HCT116 (cell line): ENCODE measurements around the gene LDLRAD4. TPM values are rescaled to one million over a fixed set of nuclear protein-coding genes. Genes with fewer than 3 reads are reported as not detected.
A peak's percentile ranks its signal among the peaks of the same experiment; 100 is the strongest.
"Not testable (repeated sequence)": the region's sequence is repeated elsewhere in the genome, so short reads cannot be mapped to it uniquely, and the experiment has no call there.

Experiments used
- ATAC-seq: fragments of 200-7000 bp; cut with Tn5 transposase; 2 replicates; pipeline ENCODE4 v1.9.1; 2020; ENCODE audit warnings: mild to moderate bottlenecking, moderate library complexity
- BruUV-seq: library from RNA; stranded (reverse); fragments of 400-500 nt; replicated peaks from 2 replicates; lab custom pipeline; 2021; lab: Mats Ljungman, UMichigan
- CTCF ChIA-PET: fragments of 300-600 bp; sonication (Branson Sonifier 250); formaldehyde crosslinking; loops from one replicate; lab custom pipeline; 2021; ENCODE audit warnings: antibody characterized with exemption; lab: Charles Lee
- POLR2A ChIA-PET: fragments of 300-600, 350-600 bp; sonication (Branson Sonifier 250); formaldehyde crosslinking; loops from one replicate; lab custom pipeline; 2021; ENCODE audit warnings: antibody characterized with exemption; lab: Charles Lee
- RAD21 ChIA-PET, 2 experiments: fragments of 300-600 bp; sonication (Branson Sonifier 250); formaldehyde crosslinking; loops; one replicate each; lab custom pipeline; 2023; ENCODE audit warnings: low total read pairs in 2 of 2; ENCODE audit not compliant: uncharacterized antibody in 2 of 2, unreplicated experiment in 2 of 2, low non-redundant PET in 1 of 2; lab: Charles Lee
- DNase-seq: peaks from one replicate; pipeline ENCODE4 v3.0.0-alpha.2; 2010; ENCODE audit warnings: low read depth, low spot score
- H2AFZ ChIP-seq: fragments of 200-600 bp; shearing (Covaris generic), sonication (generic); 2 replicates; pipeline ENCODE4 v1.6.1; 2017; ENCODE audit warnings: low read depth, mixed run types, mixed read lengths, antibody characterized with exemption, low read length; ENCODE audit not compliant: poor library complexity, severe bottlenecking
- H3K27ac ChIP-seq: 2 replicates; pipeline ENCODE4 v1.5.1; 2012; ENCODE audit warnings: low read depth, low read length
- H3K27me3 ChIP-seq: fragments of 200-600 bp; sonication (generic); 2 replicates; pipeline ENCODE4 v1.6.1; 2016; ENCODE audit warnings: mixed run types, low read length, mixed read lengths; ENCODE audit not compliant: insufficient read depth
- H3K36me3 ChIP-seq, 2 experiments: fragments of 200-500 bp in 1 of 2; fragments of 200-600 bp in 1 of 2; sonication (Bioruptor generic) in 1 of 2; sonication (generic) in 1 of 2; 2 replicates each; pipeline versions ENCODE4 v1.5.1 to v1.6.1; 2014 to 2016; ENCODE audit warnings: low read length in 2 of 2, inconsistent platforms in 1 of 2, mixed read lengths in 1 of 2, mixed run types in 1 of 2; ENCODE audit not compliant: insufficient read depth in 2 of 2, control insufficient read depth in 1 of 2
- H3K4me1 ChIP-seq, 2 experiments: fragments of 200-600 bp in 1 of 2; sonication (generic) in 1 of 2; 2 replicates each; pipeline versions ENCODE4 v1.5.1 to v1.6.1; 2012 to 2017; ENCODE audit warnings: low read length in 2 of 2, inconsistent platforms in 1 of 2, mild to moderate bottlenecking in 1 of 2, mixed read lengths in 1 of 2, mixed run types in 1 of 2, moderate library complexity in 1 of 2; ENCODE audit not compliant: insufficient read depth in 2 of 2, control insufficient read depth in 1 of 2
- H3K4me2 ChIP-seq: fragments of 200-600 bp; sonication (generic); 2 replicates; pipeline ENCODE4 v1.6.1; 2017; ENCODE audit warnings: mixed run types, low read length, mixed read lengths
- H3K4me3 ChIP-seq, 2 experiments: fragments of 200-600 bp in 1 of 2; sonication (generic) in 1 of 2; replicated peaks in 1 of 2; 2 replicates each; pipeline ENCODE4 v1.5.1; 2011 to 2016; ENCODE audit warnings: low read length in 2 of 2, control low read depth in 1 of 2, low read depth in 1 of 2, mild to moderate bottlenecking in 1 of 2, mixed read lengths in 1 of 2, mixed run types in 1 of 2
- H3K79me2 ChIP-seq: fragments of 200-600 bp; sonication (generic); 2 replicates; pipeline ENCODE4 v1.6.1; 2017; ENCODE audit warnings: mild to moderate bottlenecking, mixed run types, low read length, moderate library complexity, mixed read lengths; ENCODE audit not compliant: insufficient read depth
- H3K9ac ChIP-seq: fragments of 200-600 bp; sonication (generic); 2 replicates; pipeline ENCODE4 v1.6.1; 2016; ENCODE audit warnings: low read length, mixed read lengths
- H3K9me2 ChIP-seq: fragments of 200-600 bp; sonication (generic), shearing (Covaris generic); 2 replicates; pipeline ENCODE4 v1.6.1; 2017; ENCODE audit warnings: mixed run types, mild to moderate bottlenecking, moderate library complexity; ENCODE audit not compliant: insufficient read depth
- H3K9me3 ChIP-seq, 2 experiments: fragments of 200-500 bp in 1 of 2; fragments of 200-600 bp in 1 of 2; sonication (Bioruptor generic) in 1 of 2; sonication (generic) in 1 of 2; 2 replicates each; pipeline ENCODE4 v1.6.1; 2014 to 2017; ENCODE audit warnings: low read length in 2 of 2, mixed read lengths in 2 of 2, inconsistent platforms in 1 of 2, low read depth in 1 of 2, mild to moderate bottlenecking in 1 of 2, mixed run types in 1 of 2, moderate library complexity in 1 of 2; ENCODE audit not compliant: control insufficient read depth in 1 of 2, insufficient read depth in 1 of 2
- H4K20me1 ChIP-seq: fragments of 200-600 bp; sonication (generic), shearing (Covaris generic); 2 replicates; pipeline ENCODE4 v1.6.1; 2017; ENCODE audit warnings: mixed run types, mild to moderate bottlenecking, moderate library complexity; ENCODE audit not compliant: insufficient read depth
- CBX3 ChIP-seq: IDR thresholded peaks from 2 replicates; pipeline ENCODE4 v1.6.1; 2012; ENCODE audit warnings: low read depth
- CEBPB ChIP-seq: IDR thresholded peaks from 2 replicates; pipeline ENCODE4 v1.6.1; 2012; ENCODE audit warnings: low read depth
- EGR1 ChIP-seq: IDR thresholded peaks from 2 replicates; pipeline ENCODE4 v1.6.1; 2012; ENCODE audit warnings: low read depth
- ELF1 ChIP-seq: IDR thresholded peaks from 2 replicates; pipeline ENCODE4 v1.6.1; 2012; ENCODE audit warnings: low read depth, borderline replicate concordance
- EZH2 ChIP-seq: fragments of 200-600 bp; sonication (generic); IDR thresholded peaks from 2 replicates; pipeline ENCODE4 v1.6.1; 2017; ENCODE audit warnings: antibody characterized with exemption, mixed run types
- EZH2phosphoT487 ChIP-seq: fragments of 200-600 bp; IDR thresholded peaks from 2 replicates; pipeline ENCODE4 v1.6.1; 2018; ENCODE audit warnings: antibody characterized with exemption, borderline replicate concordance
- FOSL1 ChIP-seq: IDR thresholded peaks from 2 replicates; pipeline ENCODE4 v1.6.1; 2012; ENCODE audit warnings: low read depth
- JUND ChIP-seq: IDR thresholded peaks from 2 replicates; pipeline ENCODE4 v1.6.1; 2012
- POLR2AphosphoS5 ChIP-seq: IDR thresholded peaks from 2 replicates; pipeline ENCODE4 v1.6.1; 2011; ENCODE audit warnings: mild to moderate bottlenecking, low read depth, low read length, moderate library complexity
- RAD21 ChIP-seq: IDR thresholded peaks from 2 replicates; pipeline ENCODE4 v1.6.1; 2012; ENCODE audit warnings: low read depth, mild to moderate bottlenecking
- SP1 ChIP-seq: IDR thresholded peaks from 2 replicates; pipeline ENCODE4 v1.6.1; 2012; ENCODE audit warnings: low read depth
- YY1 ChIP-seq: IDR thresholded peaks from 2 replicates; pipeline ENCODE4 v1.6.1; 2011; ENCODE audit warnings: low read length, low read depth, moderate library complexity, mild to moderate bottlenecking; ENCODE audit not compliant: insufficient replicate concordance; ENCODE audit errors: extremely low read depth
- ZFX ChIP-seq: fragments of 450-650 bp; IDR thresholded peaks from 2 replicates; pipeline ENCODE4 v1.6.1; 2017
- ZNF274 ChIP-seq: fragments of 200-500 bp; sonication (Bioruptor generic); IDR thresholded peaks from 2 replicates; pipeline ENCODE4 v1.6.1; 2014; ENCODE audit warnings: mild to moderate bottlenecking, low read depth, low read length, inconsistent platforms
- intact Hi-C: fragments of 100-400 bp; cut with micrococcal nuclease; formaldehyde crosslinking; loops from 2 replicates; pipeline ENCODE4 v1.10.0; 2022
- total RNA-seq: library from RNA; stranded (reverse); gene quantifications from one replicate; pipeline ENCODE4 v1.2.1, GENCODE V29; 2021; ENCODE audit not compliant: unreplicated experiment
- TF ChIP-seq, protein P1 (sequence below): IDR thresholded peaks from 2 replicates; pipeline ENCODE4 v1.6.1; 2012
- TF ChIP-seq, protein P2 (sequence below): IDR thresholded peaks from 2 replicates; pipeline ENCODE4 v1.6.1; 2012
- TF ChIP-seq, protein P3 (sequence below), 3 experiments: fragments of 200-600 bp in 1 of 3; sonication (generic) in 1 of 3; IDR thresholded peaks in 2 of 3; conservative IDR thresholded peaks in 1 of 3; 2 replicates each; pipeline ENCODE4 v1.5.1; 2012 to 2017; ENCODE audit warnings: low read depth in 2 of 3, low read length in 2 of 3, antibody characterized with exemption in 1 of 3, borderline replicate concordance in 1 of 3, control low read depth in 1 of 3, mild to moderate bottlenecking in 1 of 3, mixed read lengths in 1 of 3, mixed run types in 1 of 3, moderate library complexity in 1 of 3; ENCODE audit not compliant: insufficient read depth in 1 of 3
- TF ChIP-seq, protein P4 (sequence below): IDR thresholded peaks from 2 replicates; pipeline ENCODE4 v1.6.1; 2011; ENCODE audit warnings: mild to moderate bottlenecking, low read length, moderate library complexity; ENCODE audit not compliant: insufficient replicate concordance; ENCODE audit errors: extremely low read depth

Gene LDLRAD4
- total RNA-seq, 1 experiment from 2014 or later, result 1.2 TPM

DNA sequence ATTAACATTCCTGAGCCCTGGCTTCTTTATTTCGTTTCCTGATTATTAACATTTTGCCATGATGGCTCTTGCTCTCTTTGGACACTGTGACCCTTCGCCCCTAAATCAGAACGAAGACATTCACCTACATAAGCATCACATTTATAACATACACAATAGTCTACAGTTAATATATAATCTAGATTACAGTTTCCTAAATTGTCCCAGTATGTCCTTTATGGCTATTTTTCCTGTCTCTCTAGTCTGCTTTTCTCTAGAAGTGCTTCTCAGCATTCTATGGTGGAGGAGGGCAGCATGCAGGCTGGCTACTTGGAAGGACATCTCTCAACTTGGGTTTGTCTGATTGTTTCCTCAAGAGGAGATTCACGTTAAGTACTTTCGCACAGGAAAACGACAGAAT lies 457.9 kb downstream of the LDLRAD4 start:
- Histone ChIP-seq H3K4me2 (peak overlapping the region; percentile 38), H3K27ac (peak overlapping the region; percentile 78; the same call in 1 of the 2 replicates), H3K27me3 (no peaks in the 10 kb centered on the region), H3K4me3 (no peak overlapping the region), H3K79me2 (peaks cover 75% of the 10 kb centered on the region), H3K9ac (no peak overlapping the region), H3K9me2 (no peaks in the 10 kb centered on the region), H3K9me3 (no peaks in the 10 kb centered on the region), H4K20me1 (no peaks in the 10 kb centered on the region), H2AFZ (no peak overlapping the region), H3K36me3 (no peaks in the 10 kb centered on the region; a peak in 1 of 4 replicates), H3K4me1 (peaks cover 19 to 48% of the 10 kb centered on the region in 2 experiments)
- RAD21 ChIA-PET, result no interaction called here
- BruUV-seq, result no TSS peak
- TF ChIP-seq, protein P1, sequence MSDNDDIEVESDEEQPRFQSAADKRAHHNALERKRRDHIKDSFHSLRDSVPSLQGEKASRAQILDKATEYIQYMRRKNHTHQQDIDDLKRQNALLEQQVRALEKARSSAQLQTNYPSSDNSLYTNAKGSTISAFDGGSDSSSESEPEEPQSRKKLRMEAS, result no peak
- TF ChIP-seq FOSL1, result no peak
- TF ChIP-seq YY1, result no peak
- no peak for TF ChIP-seq SP1
- no peak for TF ChIP-seq RAD21
- no peak for TF ChIP-seq EZH2phosphoT487
- no peak for TF ChIP-seq ZNF274
- TF ChIP-seq EGR1, result no peak
- TF ChIP-seq, protein P2, sequence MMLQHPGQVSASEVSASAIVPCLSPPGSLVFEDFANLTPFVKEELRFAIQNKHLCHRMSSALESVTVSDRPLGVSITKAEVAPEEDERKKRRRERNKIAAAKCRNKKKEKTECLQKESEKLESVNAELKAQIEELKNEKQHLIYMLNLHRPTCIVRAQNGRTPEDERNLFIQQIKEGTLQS, result no peak
- TF ChIP-seq, protein P3, sequence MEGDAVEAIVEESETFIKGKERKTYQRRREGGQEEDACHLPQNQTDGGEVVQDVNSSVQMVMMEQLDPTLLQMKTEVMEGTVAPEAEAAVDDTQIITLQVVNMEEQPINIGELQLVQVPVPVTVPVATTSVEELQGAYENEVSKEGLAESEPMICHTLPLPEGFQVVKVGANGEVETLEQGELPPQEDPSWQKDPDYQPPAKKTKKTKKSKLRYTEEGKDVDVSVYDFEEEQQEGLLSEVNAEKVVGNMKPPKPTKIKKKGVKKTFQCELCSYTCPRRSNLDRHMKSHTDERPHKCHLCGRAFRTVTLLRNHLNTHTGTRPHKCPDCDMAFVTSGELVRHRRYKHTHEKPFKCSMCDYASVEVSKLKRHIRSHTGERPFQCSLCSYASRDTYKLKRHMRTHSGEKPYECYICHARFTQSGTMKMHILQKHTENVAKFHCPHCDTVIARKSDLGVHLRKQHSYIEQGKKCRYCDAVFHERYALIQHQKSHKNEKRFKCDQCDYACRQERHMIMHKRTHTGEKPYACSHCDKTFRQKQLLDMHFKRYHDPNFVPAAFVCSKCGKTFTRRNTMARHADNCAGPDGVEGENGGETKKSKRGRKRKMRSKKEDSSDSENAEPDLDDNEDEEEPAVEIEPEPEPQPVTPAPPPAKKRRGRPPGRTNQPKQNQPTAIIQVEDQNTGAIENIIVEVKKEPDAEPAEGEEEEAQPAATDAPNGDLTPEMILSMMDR (IDR thresholded peaks at IDR 0.05 in 2 of 3, conservative IDR thresholded peaks at IDR 0.05 in 1 of 3; ENCODE audit: borderline replicate concordance in 1 of 3, insufficient read depth in 1 of 3, low read depth in 2 of 3, low read length in 2 of 3), result no peak
- no peak for TF ChIP-seq CBX3
- no peak for TF ChIP-seq POLR2AphosphoS5
- TF ChIP-seq EZH2, result no peak
- no peak for TF ChIP-seq JUND
- no peak for TF ChIP-seq ELF1
- TF ChIP-seq, protein P4, sequence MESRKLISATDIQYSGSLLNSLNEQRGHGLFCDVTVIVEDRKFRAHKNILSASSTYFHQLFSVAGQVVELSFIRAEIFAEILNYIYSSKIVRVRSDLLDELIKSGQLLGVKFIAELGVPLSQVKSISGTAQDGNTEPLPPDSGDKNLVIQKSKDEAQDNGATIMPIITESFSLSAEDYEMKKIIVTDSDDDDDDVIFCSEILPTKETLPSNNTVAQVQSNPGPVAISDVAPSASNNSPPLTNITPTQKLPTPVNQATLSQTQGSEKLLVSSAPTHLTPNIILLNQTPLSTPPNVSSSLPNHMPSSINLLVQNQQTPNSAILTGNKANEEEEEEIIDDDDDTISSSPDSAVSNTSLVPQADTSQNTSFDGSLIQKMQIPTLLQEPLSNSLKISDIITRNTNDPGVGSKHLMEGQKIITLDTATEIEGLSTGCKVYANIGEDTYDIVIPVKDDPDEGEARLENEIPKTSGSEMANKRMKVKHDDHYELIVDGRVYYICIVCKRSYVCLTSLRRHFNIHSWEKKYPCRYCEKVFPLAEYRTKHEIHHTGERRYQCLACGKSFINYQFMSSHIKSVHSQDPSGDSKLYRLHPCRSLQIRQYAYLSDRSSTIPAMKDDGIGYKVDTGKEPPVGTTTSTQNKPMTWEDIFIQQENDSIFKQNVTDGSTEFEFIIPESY, result no peak
- no peak for TF ChIP-seq ZFX
- TF ChIP-seq CEBPB, result no peak
- CTCF ChIA-PET, result no interaction called here
- ATAC-seq, result no peak
- intact Hi-C loops, result no loop called here
- no peak for DNase-seq
- POLR2A ChIA-PET, result no interaction called here

DNA sequence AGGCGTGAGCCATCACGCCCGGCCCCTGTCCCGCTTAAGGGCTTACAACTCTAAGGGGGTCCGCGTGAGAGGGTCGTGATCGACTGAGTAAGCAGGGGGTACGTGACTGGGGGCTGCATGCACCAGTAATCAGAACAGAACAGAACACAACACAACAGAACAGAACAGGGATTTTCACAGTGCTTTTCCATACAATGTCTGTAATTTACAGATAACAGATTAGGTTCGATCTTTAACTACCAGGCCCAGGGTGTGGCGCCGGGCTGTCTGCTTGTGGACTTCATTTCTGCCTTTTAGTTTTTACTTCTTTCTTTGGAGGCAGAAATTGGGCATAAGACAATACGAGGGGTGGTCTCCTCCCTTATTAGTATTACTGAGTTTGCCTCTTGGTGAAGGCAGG lies 458.8 kb downstream of the LDLRAD4 start:
- DNase-seq, intact Hi-C loops, CTCF ChIA-PET, BruUV-seq, POLR2A ChIA-PET, H3K27me3 ChIP-seq, H4K20me1 ChIP-seq, H3K4me2 ChIP-seq, H3K27ac ChIP-seq, ATAC-seq, H3K9me2 ChIP-seq, H3K9me3 ChIP-seq, H3K36me3 ChIP-seq, RAD21 ChIA-PET, H3K9ac ChIP-seq, H3K4me3 ChIP-seq, H2AFZ ChIP-seq: not testable (repeated sequence)
- peaks cover 75% of the 10 kb centered on the region for H3K79me2 ChIP-seq
- peaks cover 17 to 47% of the 10 kb centered on the region in 2 experiments for H3K4me1 ChIP-seq
